Measurements from ENCODE around the gene ADGB.

The ADGB gene

DNA sequence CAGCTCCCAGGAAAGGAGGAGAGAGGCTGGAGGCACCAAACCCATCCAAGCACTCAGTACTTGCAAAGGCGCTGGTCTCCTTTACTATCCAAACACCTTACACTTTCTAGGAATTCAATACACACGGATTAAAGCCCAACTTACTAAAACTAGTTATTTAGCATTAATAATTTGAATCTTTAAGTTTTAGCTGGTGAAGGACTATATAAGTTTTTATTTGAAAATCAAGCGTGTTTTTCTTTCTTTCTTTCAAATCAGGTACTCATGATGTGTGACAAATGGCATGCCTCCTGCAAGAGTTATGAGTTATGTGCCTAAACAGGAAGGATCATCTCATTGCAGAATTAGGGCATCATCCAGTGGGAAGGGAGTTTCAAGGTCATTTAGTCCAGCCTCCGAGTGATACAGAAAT lies 263.7 kb downstream of the ADGB start:
- TF ChIP-seq, protein P1, sequence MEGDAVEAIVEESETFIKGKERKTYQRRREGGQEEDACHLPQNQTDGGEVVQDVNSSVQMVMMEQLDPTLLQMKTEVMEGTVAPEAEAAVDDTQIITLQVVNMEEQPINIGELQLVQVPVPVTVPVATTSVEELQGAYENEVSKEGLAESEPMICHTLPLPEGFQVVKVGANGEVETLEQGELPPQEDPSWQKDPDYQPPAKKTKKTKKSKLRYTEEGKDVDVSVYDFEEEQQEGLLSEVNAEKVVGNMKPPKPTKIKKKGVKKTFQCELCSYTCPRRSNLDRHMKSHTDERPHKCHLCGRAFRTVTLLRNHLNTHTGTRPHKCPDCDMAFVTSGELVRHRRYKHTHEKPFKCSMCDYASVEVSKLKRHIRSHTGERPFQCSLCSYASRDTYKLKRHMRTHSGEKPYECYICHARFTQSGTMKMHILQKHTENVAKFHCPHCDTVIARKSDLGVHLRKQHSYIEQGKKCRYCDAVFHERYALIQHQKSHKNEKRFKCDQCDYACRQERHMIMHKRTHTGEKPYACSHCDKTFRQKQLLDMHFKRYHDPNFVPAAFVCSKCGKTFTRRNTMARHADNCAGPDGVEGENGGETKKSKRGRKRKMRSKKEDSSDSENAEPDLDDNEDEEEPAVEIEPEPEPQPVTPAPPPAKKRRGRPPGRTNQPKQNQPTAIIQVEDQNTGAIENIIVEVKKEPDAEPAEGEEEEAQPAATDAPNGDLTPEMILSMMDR (IDR thresholded peaks at IDR 0.05; ENCODE audit: low read depth, low read length): no peak
- no peak for DNase-seq (ENCODE audit: extremely low read depth, low read depth)

DNA sequence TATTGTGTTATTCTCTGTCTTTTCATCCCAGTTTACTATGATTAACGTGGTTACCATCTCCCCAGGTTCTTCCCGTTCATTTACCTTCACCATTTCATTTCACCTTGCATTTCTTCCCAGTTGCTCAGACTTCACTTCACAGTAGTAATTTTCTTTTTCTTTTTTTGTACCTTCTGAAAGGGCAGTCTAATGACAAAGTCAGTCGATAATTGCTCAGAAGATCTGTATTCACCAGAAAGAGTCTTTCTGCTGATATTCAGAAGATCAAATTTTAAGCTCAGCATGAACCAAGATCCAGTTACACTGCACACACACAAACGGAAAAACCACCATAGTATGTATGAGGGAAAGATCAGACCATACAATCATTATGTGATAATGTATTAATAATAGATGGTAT lies 265.5 kb downstream of the ADGB start:
- TF ChIP-seq, protein P1 (IDR thresholded peaks at IDR 0.05; ENCODE audit: low read depth, low read length): no peak
- DNase-seq (ENCODE audit: extremely low read depth, low read depth): no peak

DNA sequence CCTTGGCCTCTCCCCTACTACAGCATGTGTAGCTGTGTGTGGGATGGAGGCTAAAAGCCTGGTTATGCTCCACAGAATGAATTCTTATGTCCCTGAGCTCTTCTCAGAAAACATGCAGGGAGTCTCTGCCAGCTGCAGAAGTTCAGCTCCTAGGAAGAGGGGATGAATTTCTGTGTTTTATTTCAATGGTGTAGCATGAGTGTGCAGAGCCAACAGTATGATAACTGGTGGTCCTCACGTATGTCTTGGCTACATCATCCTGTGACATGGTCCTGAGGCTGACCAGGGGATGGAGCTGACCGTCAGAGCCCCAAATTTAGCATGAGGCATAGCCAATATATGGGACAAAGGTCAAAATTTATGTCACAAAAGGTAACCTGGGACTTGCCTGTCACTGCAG lies 266.1 kb downstream of the ADGB start:
- no peak for DNase-seq (ENCODE audit: extremely low read depth, low read depth)
- TF ChIP-seq, protein P1 (IDR thresholded peaks at IDR 0.05; ENCODE audit: low read depth, low read length): no peak

Data from AG09319 (cell line).